Umbilical cord (tissue), 2 donors: ENCODE data around the gene ANKRD13B. TPM values are rescaled to one million over a fixed set of nuclear protein-coding genes. Genes with fewer than 3 reads are reported as not detected.
"Not testable (repeated sequence)": the region's sequence is repeated elsewhere in the genome, so short reads cannot be mapped to it uniquely, and the experiment has no call there.

Experiments used
- DNase-seq: peaks from one replicate; pipeline ENCODE4 v3.0.0-alpha.2; 2015; ENCODE audit warnings: low spot score
- total RNA-seq: library from RNA; depleted of rRNA; stranded (reverse); fragments of >200 nt; gene quantifications from one replicate; pipeline ENCODE4 v1.2.3, GENCODE V29; 2014; ENCODE audit warnings: low replicate concordance; ENCODE audit not compliant: insufficient read depth

ANKRD13B gene
- 3.6 TPM for total RNA-seq

GRCh38 chr17:29592850-29593551 is at the start of gene ANKRD13B:
Gene ANKRD13B, plus strand, starts transcription at chr17:29593132. Its CDS starts 490 bp downstream, at chr17:29593622.
- DNase-seq: no peak

GRCh38 chr17:29544066-29544465 is 48.9 kb upstream of the ANKRD13B start:
- no peak for DNase-seq

- no peak for DNase-seq
Measured at GRCh38 chr17:29546085-29546484, 46.8 kb upstream of the ANKRD13B start.

GRCh38 chr17:29546830-29547229 is 46.1 kb upstream of the ANKRD13B start:
- DNase-seq: peak; percentile 36

GRCh38 chr17:29549177-29549923 is 43.6 kb upstream of the ANKRD13B start:
- DNase-seq: no peak

- no peak for DNase-seq
Measured at GRCh38 chr17:29555840-29556239, 37.1 kb upstream of the ANKRD13B start.

GRCh38 chr17:29557085-29557738 is 35.7 kb upstream of the ANKRD13B start:
- peak; percentile 30 for DNase-seq

- DNase-seq: no peak
Measured at GRCh38 chr17:29557739-29558116, 35.2 kb upstream of the ANKRD13B start.

- not testable (repeated sequence) for DNase-seq
Measured at GRCh38 chr17:29558139-29558538, 34.8 kb upstream of the ANKRD13B start.

GRCh38 chr17:29559640-29560039 is 33.3 kb upstream of the ANKRD13B start:
- no peak for DNase-seq

- DNase-seq: peak; percentile 27
Measured at GRCh38 chr17:29560316-29560715, 32.6 kb upstream of the ANKRD13B start.

GRCh38 chr17:29561554-29562517 is 31.1 kb upstream of the ANKRD13B start:
- DNase-seq: peak; percentile 94

- DNase-seq: no peak
Measured at GRCh38 chr17:29562615-29563014, 30.3 kb upstream of the ANKRD13B start.

- DNase-seq: no peak
Measured at GRCh38 chr17:29563816-29564215, 29.1 kb upstream of the ANKRD13B start.

GRCh38 chr17:29565643-29566472 is 27.1 kb upstream of the ANKRD13B start:
- DNase-seq: no peak

GRCh38 chr17:29566473-29567303 is 26.2 kb upstream of the ANKRD13B start, which contains the start of gene ABHD15:
Gene ABHD15, minus strand, starts transcription at chr17:29567037. Its CDS starts 71 bp downstream, at chr17:29566966.
- DNase-seq: peak; percentile 73

- DNase-seq: no peak
Measured at GRCh38 chr17:29567304-29567553, 25.7 kb upstream of the ANKRD13B start.

- DNase-seq: peak; percentile 45
Measured at GRCh38 chr17:29567554-29568330, 25.2 kb upstream of the ANKRD13B start.
